ENCODE measurements around the gene BMP6.
A peak's percentile ranks its signal among the peaks of the same experiment; 100 is the strongest.

Gene BMP6

GRCh38 chr6:7832904-7833750 lies 107.2 kb downstream of the BMP6 start:
- no peak for DNase-seq (ENCODE audit: low read depth)
- H3K4me3 ChIP-seq (replicated peaks; ENCODE audit: low read depth, low read length) = no peak overlapping the region
- TF ChIP-seq CTCF (IDR thresholded peaks at IDR 0.05; ENCODE audit: low read length, missing control alignments) = no peak

- DNase-seq (ENCODE audit: low read depth) = peak; percentile 52
- TF ChIP-seq CTCF (IDR thresholded peaks at IDR 0.05; ENCODE audit: low read length, missing control alignments) = no peak
Measured at GRCh38 chr6:7833751-7834070, 107.8 kb downstream of the BMP6 start.

GRCh38 chr6:7836371-7837026 lies 110.6 kb downstream of the BMP6 start:
- no peak for TF ChIP-seq CTCF (IDR thresholded peaks at IDR 0.05; ENCODE audit: low read length, missing control alignments)
- H3K4me3 ChIP-seq (replicated peaks; ENCODE audit: low read depth, low read length) = no peak overlapping the region
- DNase-seq (ENCODE audit: low read depth) = no peak

More at GRCh38 chr6:7833751-7834070, 107.8 kb downstream of the BMP6 start:
- H3K4me3 ChIP-seq (replicated peaks; ENCODE audit: low read depth, low read length) = no peak overlapping the region

- no peak overlapping the region for H3K4me3 ChIP-seq (replicated peaks; ENCODE audit: low read depth, low read length)
- no peak for TF ChIP-seq CTCF (IDR thresholded peaks at IDR 0.05; ENCODE audit: low read length, missing control alignments)
- DNase-seq (ENCODE audit: low read depth) = peak; percentile 80
Measured at GRCh38 chr6:7841781-7842468, 116.0 kb downstream of the BMP6 start.

- TF ChIP-seq CTCF (IDR thresholded peaks at IDR 0.05; ENCODE audit: low read length, missing control alignments) = peak; percentile 74
- DNase-seq (ENCODE audit: low read depth) = peak; percentile 79
- no peak overlapping the region for H3K4me3 ChIP-seq (replicated peaks; ENCODE audit: low read depth, low read length)
Measured at GRCh38 chr6:7846966-7847818, 121.3 kb downstream of the BMP6 start.

GRCh38 chr6:7848229-7848628 lies 122.3 kb downstream of the BMP6 start:
- no peak for DNase-seq (ENCODE audit: low read depth)
- no peak for TF ChIP-seq CTCF (IDR thresholded peaks at IDR 0.05; ENCODE audit: low read length, missing control alignments)
- H3K4me3 ChIP-seq (replicated peaks; ENCODE audit: low read depth, low read length) = no peak overlapping the region

Measured in fibroblast of pulmonary artery (primary cell).